ENCODE results near the gene HEATR5B. TPM values are rescaled to one million over a fixed set of nuclear protein-coding genes. Genes with fewer than 3 reads are reported as not detected.

The HEATR5B gene
- total and polyA plus RNA-seq, 2 of the 8 experiments (the other 6 are each of a cell fraction or from before 2014, with no cell fraction given) = 7.0 to 12.6 TPM

GRCh38 chr2:37080266-37080665 is 3.9 kb downstream of the HEATR5B start (continued):
- no peak for TF ChIP-seq ATF3 (IDR thresholded peaks at IDR 0.05; ENCODE audit: insufficient read depth, low read depth, low read length)
- TF ChIP-seq CHD7 (IDR thresholded peaks at IDR 0.05; ENCODE audit: insufficient replicate concordance, low read length) = no peak
- TF ChIP-seq JUND (IDR thresholded peaks at IDR 0.05; ENCODE audit: low read length) = no peak

Data from H1 (cell line).